GM23248 (cell line): ENCODE results near the gene RHOT2. TPM values are rescaled to one million over a fixed set of nuclear protein-coding genes. Genes with fewer than 3 reads are reported as not detected.

Experiments
- DNase-seq: peaks from one replicate; pipeline ENCODE4 v3.0.0-alpha.2; 2015
- H2AFZ ChIP-seq: fragments of 200-600 bp; sonication (generic); 2 replicates; pipeline ENCODE4 v1.6.1; 2016; ENCODE audit warnings: antibody characterized with exemption
- H3F3A ChIP-seq: fragments of 200-600 bp; sonication (generic); 2 replicates; pipeline ENCODE4 v1.6.1; 2016; ENCODE audit warnings: mild to moderate bottlenecking, antibody characterized with exemption, mixed run types; ENCODE audit not compliant: insufficient read depth
- H3K27ac ChIP-seq: fragments of 200-600 bp; sonication (generic); 2 replicates; pipeline ENCODE4 v1.5.1; 2016; ENCODE audit warnings: mild to moderate bottlenecking
- H3K27me3 ChIP-seq: fragments of 200-600 bp; sonication (generic); replicated peaks from 2 replicates; pipeline ENCODE4 v1.6.1; 2016; ENCODE audit warnings: mild to moderate bottlenecking; ENCODE audit not compliant: insufficient read depth
- H3K36me3 ChIP-seq: fragments of 200-600 bp; sonication (generic); 2 replicates; pipeline ENCODE4 v1.6.1; 2016; ENCODE audit warnings: low read depth, mild to moderate bottlenecking
- H3K4me1 ChIP-seq: fragments of 200-600 bp; sonication (generic); 2 replicates; pipeline ENCODE4 v1.6.1; 2016; ENCODE audit warnings: mild to moderate bottlenecking; ENCODE audit not compliant: insufficient read depth
- H3K4me2 ChIP-seq: fragments of 200-600 bp; sonication (generic); one replicate; pipeline ENCODE4 v1.6.1; 2016; ENCODE audit warnings: mild to moderate bottlenecking; ENCODE audit not compliant: unreplicated experiment
- H3K4me3 ChIP-seq: fragments of 200-600 bp; sonication (generic); 2 replicates; pipeline ENCODE4 v1.5.1; 2016; ENCODE audit warnings: mild to moderate bottlenecking
- H3K79me2 ChIP-seq: fragments of 200-600 bp; sonication (generic); 2 replicates; pipeline ENCODE4 v1.6.1; 2016; ENCODE audit warnings: mild to moderate bottlenecking; ENCODE audit not compliant: insufficient read depth
- H3K9ac ChIP-seq: fragments of 200-600 bp; sonication (generic); 2 replicates; pipeline ENCODE4 v1.6.1; 2016; ENCODE audit warnings: mild to moderate bottlenecking
- H3K9me2 ChIP-seq: fragments of 200-600 bp; sonication (generic); 2 replicates; pipeline ENCODE4 v1.6.1; 2016; ENCODE audit warnings: mixed run types, mild to moderate bottlenecking, moderate library complexity; ENCODE audit not compliant: insufficient read depth
- H3K9me3 ChIP-seq: fragments of 200-600 bp; sonication (generic); one replicate; pipeline ENCODE4 v1.6.1; 2017; ENCODE audit warnings: low read depth
- H4K20me1 ChIP-seq: fragments of 200-600 bp; sonication (generic); 2 replicates; pipeline ENCODE4 v1.6.0; 2016; ENCODE audit not compliant: insufficient read depth
- EZH2 ChIP-seq: fragments of 200-600 bp; sonication (generic); IDR thresholded peaks from 2 replicates; pipeline ENCODE4 v1.6.1; 2018; ENCODE audit warnings: antibody characterized with exemption, mild to moderate bottlenecking; ENCODE audit not compliant: insufficient read depth, poor library complexity, severe bottlenecking
- EZH2phosphoT487 ChIP-seq: fragments of 200-600 bp; sonication (generic); IDR thresholded peaks from 2 replicates; pipeline ENCODE4 v1.6.1; 2018; ENCODE audit warnings: antibody characterized with exemption, moderate library complexity, mild to moderate bottlenecking, low read depth; ENCODE audit not compliant: insufficient read depth
- WGBS, 2 experiments: methylation state at CpG; one replicate each; pipeline ENCODE4 v1.1.6; 2015 to 2017; ENCODE audit warnings: low lambda C conversion rate in 2 of 2, low coverage in 1 of 2; ENCODE audit errors: missing lambda C conversion rate in 2 of 2; 5-methylcytosine and 5-hydroxymethylcytosine counted together
- in situ Hi-C: fragments of 300-500 bp; cut with MboI; formaldehyde crosslinking; loops from 2 replicates; pipeline ENCODE4 v1.15.0; 2020
- polyA plus RNA-seq: library from polyadenylated mRNA; unstranded; fragments of >200 nt; fragmentation: Nextera tagmentation; extraction: Ambion mirVana; gene quantifications from 2 replicates; pipeline ENCODE4 v1.2.1, GENCODE V29; 2016
- total RNA-seq: library from RNA; depleted of rRNA; stranded (reverse); fragments of >200 nt; shearing (Covaris generic); gene quantifications from 2 replicates; pipeline ENCODE4 v1.2.3, GENCODE V29; 2014

RHOT2 gene
- total and polyA plus RNA-seq, 2 experiments from 2014 or later = 65.9 to 70.0 TPM

DNA sequence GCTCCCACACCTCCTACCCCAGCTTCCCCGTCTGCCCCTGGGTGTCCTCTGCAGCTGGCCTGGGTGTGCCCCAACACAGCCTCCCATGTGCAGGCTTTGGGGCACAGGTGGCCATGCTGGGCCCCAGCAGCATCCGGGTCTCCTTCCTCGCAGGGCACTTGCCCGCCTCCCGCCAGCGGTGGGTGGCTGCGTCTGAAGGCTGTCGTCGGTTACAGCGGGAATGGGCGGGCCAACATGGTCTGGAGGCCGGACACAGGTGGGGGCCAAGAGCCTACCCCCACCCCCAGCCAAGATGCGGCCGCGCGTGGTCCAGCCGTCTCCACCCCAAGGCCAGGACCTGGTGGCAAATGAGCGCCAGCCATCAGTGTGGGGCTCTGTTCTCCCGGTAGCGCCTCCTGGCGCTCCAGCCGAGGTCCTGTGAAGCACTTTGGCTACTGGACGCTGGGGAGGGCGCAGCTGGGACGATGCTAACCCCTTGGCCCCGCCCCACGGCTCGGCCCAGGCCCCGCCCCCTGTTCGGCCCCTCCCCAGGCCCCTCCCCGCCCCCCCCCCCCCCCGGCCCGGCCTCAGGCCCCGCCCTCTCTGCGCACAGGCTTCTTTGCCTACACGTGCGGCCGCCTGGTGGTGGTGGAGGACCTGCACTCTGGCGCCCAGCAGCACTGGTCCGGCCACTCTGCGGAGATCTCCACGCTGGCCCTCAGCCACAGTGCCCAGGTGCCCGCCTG lies 7.3 kb upstream of the RHOT2 start:
- DNase-seq = peak; percentile 59
- no peaks in the 10 kb centered on the region for H3K79me2 ChIP-seq
- no peak overlapping the region for H3K9ac ChIP-seq
- WGBS, 2 experiments = 72 to 74% methylated on average over 27 to 34 of the region's 43 CpGs
- no peak overlapping the region for H2AFZ ChIP-seq
- no peaks in the 10 kb centered on the region for H3K9me3 ChIP-seq
- no peaks in the 10 kb centered on the region for H3K9me2 ChIP-seq
- H3K36me3 ChIP-seq = no peaks in the 10 kb centered on the region
- no peak overlapping the region for H3K4me2 ChIP-seq
- no peak overlapping the region for H3K4me3 ChIP-seq
- in situ Hi-C loops = no loop called here
- H3K4me1 ChIP-seq = no peaks in the 10 kb centered on the region
- no peaks in the 10 kb centered on the region for H4K20me1 ChIP-seq
- no peaks in the 10 kb centered on the region for H3F3A ChIP-seq
- H3K27ac ChIP-seq = no peak overlapping the region
- H3K27me3 ChIP-seq = no peaks in the 10 kb centered on the region
- TF ChIP-seq EZH2phosphoT487 = no peak
- no peak for TF ChIP-seq EZH2

DNA sequence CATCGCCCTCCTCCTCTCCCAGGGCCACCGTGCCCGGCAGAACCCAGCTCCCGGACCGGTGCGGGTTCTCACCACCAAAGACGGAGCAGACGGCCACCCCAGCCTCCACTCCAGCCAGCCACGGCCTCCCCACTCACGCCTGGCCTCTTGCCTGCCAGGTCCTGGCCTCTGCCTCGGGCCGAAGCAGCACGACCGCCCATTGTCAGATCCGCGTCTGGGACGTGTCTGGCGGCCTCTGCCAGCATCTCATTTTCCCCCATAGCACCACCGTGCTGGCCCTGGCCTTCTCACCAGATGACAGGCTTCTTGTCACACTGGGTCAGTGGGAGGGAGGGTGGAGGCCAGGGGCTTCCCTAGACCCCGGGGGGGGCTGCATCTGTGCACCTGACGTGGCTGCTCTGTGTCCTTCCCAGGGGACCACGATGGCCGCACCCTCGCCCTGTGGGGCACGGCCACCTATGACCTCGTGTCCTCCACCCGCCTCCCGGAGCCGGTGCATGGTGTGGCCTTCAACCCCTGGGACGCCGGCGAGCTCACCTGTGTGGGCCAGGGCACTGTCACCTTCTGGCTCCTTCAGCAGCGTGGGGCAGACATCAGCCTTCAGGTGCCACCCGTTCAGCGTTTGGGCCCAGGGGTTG lies 6.6 kb upstream of the RHOT2 start:
- in situ Hi-C loops = no loop called here
- Histone ChIP-seq H3K27me3 (no peaks in the 10 kb centered on the region), H3K4me3 (no peak overlapping the region), H3F3A (no peaks in the 10 kb centered on the region), H3K36me3 (no peaks in the 10 kb centered on the region), H3K4me2 (no peak overlapping the region), H3K4me1 (no peaks in the 10 kb centered on the region), H4K20me1 (no peaks in the 10 kb centered on the region), H3K9me2 (no peaks in the 10 kb centered on the region), H2AFZ (no peak overlapping the region), H3K27ac (no peak overlapping the region), H3K79me2 (no peaks in the 10 kb centered on the region), H3K9me3 (no peaks in the 10 kb centered on the region), H3K9ac (no peak overlapping the region)
- DNase-seq = no peak
- WGBS, 2 experiments = 93% methylated on average over 32 to 35 of the region's 35 CpGs
- TF ChIP-seq EZH2 (no peak), EZH2phosphoT487 (no peak)

DNA sequence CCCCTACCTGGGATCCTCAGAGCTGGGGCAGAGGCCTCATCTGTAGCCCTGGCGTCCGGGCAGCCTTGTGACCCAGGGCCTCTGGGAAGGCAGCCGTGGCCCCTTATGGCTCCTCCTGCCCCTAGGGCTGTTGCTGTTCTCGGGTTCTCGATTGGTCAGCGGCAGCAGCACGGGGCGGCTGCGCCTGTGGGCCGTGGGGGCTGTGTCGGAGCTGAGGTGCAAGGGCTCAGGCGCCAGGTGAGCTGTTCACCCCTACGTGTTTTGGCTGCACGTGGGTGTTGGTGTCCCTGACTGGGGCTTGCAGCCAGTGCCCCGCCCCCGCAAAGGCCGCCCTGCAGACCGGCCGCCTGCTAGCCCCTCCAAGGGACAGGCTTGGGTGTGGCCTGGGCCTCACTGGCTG lies 5.8 kb upstream of the RHOT2 start:
- no peaks in the 10 kb centered on the region for H3K79me2 ChIP-seq
- no peak overlapping the region for H2AFZ ChIP-seq
- H3K27me3 ChIP-seq = no peaks in the 10 kb centered on the region
- H3K9me2 ChIP-seq = no peaks in the 10 kb centered on the region
- no peak overlapping the region for H3K4me3 ChIP-seq
- no peak overlapping the region for H3K4me2 ChIP-seq
- DNase-seq = no peak
- H3F3A ChIP-seq = no peaks in the 10 kb centered on the region
- H4K20me1 ChIP-seq = no peaks in the 10 kb centered on the region
- TF ChIP-seq EZH2phosphoT487 = no peak
- TF ChIP-seq EZH2 = no peak
- no peaks in the 10 kb centered on the region for H3K9me3 ChIP-seq
- no peaks in the 10 kb centered on the region for H3K36me3 ChIP-seq
- 92 to 93% methylated on average over 15 to 19 of the region's 19 CpGs for WGBS, 2 experiments
- no peak overlapping the region for H3K27ac ChIP-seq
- H3K9ac ChIP-seq = no peak overlapping the region
- no peaks in the 10 kb centered on the region for H3K4me1 ChIP-seq
- in situ Hi-C loops = no loop called here

DNA sequence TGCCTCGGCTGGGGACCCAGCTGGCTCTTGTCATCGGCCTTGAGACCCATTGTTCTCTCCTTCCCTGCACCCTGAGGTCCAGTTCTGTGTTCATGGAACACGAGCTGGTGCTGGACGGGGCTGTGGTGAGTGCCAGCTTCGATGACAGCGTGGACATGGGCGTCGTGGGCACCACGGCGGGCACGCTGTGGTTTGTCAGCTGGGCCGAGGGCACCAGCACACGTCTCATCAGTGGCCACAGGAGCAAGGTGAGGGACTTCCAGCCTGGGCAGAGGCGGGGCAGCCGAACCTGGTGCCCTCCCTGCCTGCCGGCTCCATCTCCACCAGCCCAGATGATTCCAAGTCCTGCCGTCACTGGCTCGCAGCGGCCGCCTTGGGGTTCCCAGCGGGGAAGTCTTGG lies 5.3 kb upstream of the RHOT2 start:
- Histone ChIP-seq H3K4me2 (no peak overlapping the region), H3K27ac (no peak overlapping the region), H2AFZ (no peak overlapping the region), H3K79me2 (no peaks in the 10 kb centered on the region), H3K27me3 (no peaks in the 10 kb centered on the region), H3K36me3 (no peaks in the 10 kb centered on the region), H3F3A (no peaks in the 10 kb centered on the region), H4K20me1 (no peaks in the 10 kb centered on the region), H3K4me3 (no peak overlapping the region), H3K4me1 (no peaks in the 10 kb centered on the region), H3K9me2 (no peaks in the 10 kb centered on the region), H3K9ac (no peak overlapping the region), H3K9me3 (no peaks in the 10 kb centered on the region)
- DNase-seq = no peak
- TF ChIP-seq EZH2phosphoT487 = no peak
- TF ChIP-seq EZH2 = no peak
- in situ Hi-C loops = no loop called here
- WGBS, 2 experiments = 96 to 99% methylated on average over 21 of the region's 21 CpGs

DNA sequence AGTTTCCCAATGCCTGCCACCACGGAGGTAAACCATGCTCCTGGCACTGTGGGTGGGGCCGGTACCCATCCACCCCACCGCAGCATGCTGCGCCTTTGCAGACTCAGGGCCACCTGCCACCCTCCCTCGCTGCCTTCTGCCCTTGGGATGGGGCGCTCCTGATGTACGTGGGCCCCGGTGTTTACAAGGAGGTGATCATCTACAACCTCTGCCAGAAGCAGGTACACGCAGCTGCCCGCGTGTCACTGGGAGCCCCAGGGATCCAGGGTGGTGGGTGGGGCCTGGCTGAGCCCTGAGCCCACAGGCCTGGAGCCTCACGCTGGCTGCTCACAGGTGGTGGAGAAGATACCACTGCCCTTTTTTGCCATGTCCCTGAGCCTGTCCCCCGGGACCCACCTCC lies 1.4 kb upstream of the RHOT2 start:
- peaks cover 24% of the 10 kb centered on the region for H3K79me2 ChIP-seq
- H4K20me1 ChIP-seq = no peaks in the 10 kb centered on the region
- no peaks in the 10 kb centered on the region for H3K27me3 ChIP-seq
- H3K36me3 ChIP-seq = no peaks in the 10 kb centered on the region
- no peak for DNase-seq
- no peaks in the 10 kb centered on the region for H3K9me2 ChIP-seq
- H3K9ac ChIP-seq = no peak overlapping the region
- in situ Hi-C loops = no loop called here
- no peaks in the 10 kb centered on the region for H3F3A ChIP-seq
- H3K4me1 ChIP-seq = no peaks in the 10 kb centered on the region; the same call in 1 of the 2 replicates
- H3K27ac ChIP-seq = no peak overlapping the region
- H3K4me3 ChIP-seq = no peak overlapping the region
- no peak overlapping the region for H3K4me2 ChIP-seq
- TF ChIP-seq EZH2phosphoT487 (no peak), EZH2 (no peak)
- WGBS, 2 experiments = 95 to 96% methylated on average over 11 to 13 of the region's 13 CpGs
- H3K9me3 ChIP-seq = no peaks in the 10 kb centered on the region
- no peak overlapping the region for H2AFZ ChIP-seq
